Measurements from ENCODE around the gene BCR.

Gene BCR

DNA sequence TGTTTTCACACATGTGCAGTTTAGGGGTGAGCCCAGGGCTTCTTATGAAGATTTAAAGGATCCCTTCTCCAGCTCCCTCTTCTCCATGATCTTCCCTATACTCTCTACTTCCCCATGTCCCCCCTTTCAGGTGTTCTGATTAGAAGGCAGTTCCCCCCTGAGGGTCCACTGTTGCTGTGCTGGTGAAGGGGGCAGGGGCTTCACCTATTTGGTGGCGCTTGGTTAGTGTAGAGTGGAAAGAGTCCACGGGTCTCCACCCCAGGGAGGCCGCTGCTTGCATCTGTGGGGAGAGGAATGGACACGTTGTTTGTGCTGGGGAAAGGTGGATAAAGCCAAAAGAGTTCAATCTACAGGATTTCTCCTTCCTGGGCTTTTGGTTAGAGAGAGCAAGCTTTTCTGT is 49.3 kb downstream of the BCR start:
- Histone ChIP-seq H3K27me3 (ENCODE audit: low read length) (no peaks in the 10 kb centered on the region), H3K9ac (ENCODE audit: low read length) (no peak overlapping the region), H2AFZ (ENCODE audit: low read depth, low read length, severe bottlenecking) (no peak overlapping the region), H3F3A (ENCODE audit: insufficient read depth) (no peaks in the 10 kb centered on the region), H3K4me3 (ENCODE audit: insufficient read depth, low read length, poor library complexity, severe bottlenecking) (no peak overlapping the region), H3K79me2 (ENCODE audit: insufficient read depth, low read length) (no peaks in the 10 kb centered on the region), H3K4me2 (ENCODE audit: low read depth, low read length, poor library complexity, severe bottlenecking) (no peak overlapping the region), H3K36me3 (ENCODE audit: low read length) (no peaks in the 10 kb centered on the region), H3K27ac (ENCODE audit: low read depth, low read length) (no peak overlapping the region), H3K9me3 (ENCODE audit: insufficient read depth, low read length) (no peaks in the 10 kb centered on the region), H4K20me1 (ENCODE audit: low read depth, low read length) (no peaks in the 10 kb centered on the region), H3K9me2 (replicated peaks; ENCODE audit: insufficient read depth, low read length) (no peaks in the 10 kb centered on the region)
- no peak for TF ChIP-seq EZH2phosphoT487 (conservative IDR thresholded peaks at IDR 0.05; ENCODE audit: low read length)
- TF ChIP-seq, protein P1, sequence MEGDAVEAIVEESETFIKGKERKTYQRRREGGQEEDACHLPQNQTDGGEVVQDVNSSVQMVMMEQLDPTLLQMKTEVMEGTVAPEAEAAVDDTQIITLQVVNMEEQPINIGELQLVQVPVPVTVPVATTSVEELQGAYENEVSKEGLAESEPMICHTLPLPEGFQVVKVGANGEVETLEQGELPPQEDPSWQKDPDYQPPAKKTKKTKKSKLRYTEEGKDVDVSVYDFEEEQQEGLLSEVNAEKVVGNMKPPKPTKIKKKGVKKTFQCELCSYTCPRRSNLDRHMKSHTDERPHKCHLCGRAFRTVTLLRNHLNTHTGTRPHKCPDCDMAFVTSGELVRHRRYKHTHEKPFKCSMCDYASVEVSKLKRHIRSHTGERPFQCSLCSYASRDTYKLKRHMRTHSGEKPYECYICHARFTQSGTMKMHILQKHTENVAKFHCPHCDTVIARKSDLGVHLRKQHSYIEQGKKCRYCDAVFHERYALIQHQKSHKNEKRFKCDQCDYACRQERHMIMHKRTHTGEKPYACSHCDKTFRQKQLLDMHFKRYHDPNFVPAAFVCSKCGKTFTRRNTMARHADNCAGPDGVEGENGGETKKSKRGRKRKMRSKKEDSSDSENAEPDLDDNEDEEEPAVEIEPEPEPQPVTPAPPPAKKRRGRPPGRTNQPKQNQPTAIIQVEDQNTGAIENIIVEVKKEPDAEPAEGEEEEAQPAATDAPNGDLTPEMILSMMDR (IDR thresholded peaks at IDR 0.05; ENCODE audit: insufficient read depth, low read length, poor library complexity, severe bottlenecking) = no peak

DNA sequence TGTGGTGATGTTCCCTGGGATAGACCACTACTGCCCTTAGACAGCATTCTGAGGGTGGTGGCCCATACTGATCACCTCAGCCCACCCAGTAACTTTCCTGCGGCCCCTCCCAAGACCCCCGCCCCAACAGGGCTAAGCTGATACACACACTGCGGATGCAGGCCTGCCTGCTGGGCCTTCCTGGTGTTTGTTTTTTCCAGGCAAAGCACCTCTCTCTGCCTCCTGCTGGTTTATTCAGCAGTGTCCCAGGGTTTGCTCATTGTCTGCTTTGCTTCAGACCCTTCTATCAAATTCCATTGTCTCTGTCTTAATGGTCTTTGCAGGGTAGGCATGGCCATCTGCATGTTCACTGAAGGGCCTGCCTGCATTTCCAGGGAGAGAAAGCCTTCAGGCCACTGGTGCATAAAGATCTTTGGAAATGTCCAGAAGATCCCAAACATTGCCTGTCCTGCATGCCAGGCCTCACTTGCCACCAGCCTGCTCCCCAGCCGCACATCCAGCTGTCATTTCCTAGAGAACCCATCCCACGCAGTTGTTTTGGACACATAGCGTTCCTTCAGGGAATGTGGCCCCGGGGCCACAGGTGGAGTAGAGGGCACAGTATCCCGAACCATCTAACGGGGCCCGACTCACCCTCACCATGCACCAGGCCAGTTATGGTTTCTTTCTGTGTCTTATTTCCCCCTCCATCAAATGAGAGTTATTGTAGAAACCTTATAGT is 50.2 kb downstream of the BCR start:
- no peak overlapping the region for H2AFZ ChIP-seq (ENCODE audit: low read depth, low read length, severe bottlenecking)
- H4K20me1 ChIP-seq (ENCODE audit: low read depth, low read length) = no peaks in the 10 kb centered on the region
- no peak overlapping the region for H3K9ac ChIP-seq (ENCODE audit: low read length)
- no peaks in the 10 kb centered on the region for H3K9me3 ChIP-seq (ENCODE audit: insufficient read depth, low read length)
- no peaks in the 10 kb centered on the region for H3K36me3 ChIP-seq (ENCODE audit: low read length)
- no peak overlapping the region for H3K4me3 ChIP-seq (ENCODE audit: insufficient read depth, low read length, poor library complexity, severe bottlenecking)
- no peaks in the 10 kb centered on the region for H3K79me2 ChIP-seq (ENCODE audit: insufficient read depth, low read length)
- no peak overlapping the region for H3K27ac ChIP-seq (ENCODE audit: low read depth, low read length)
- no peaks in the 10 kb centered on the region for H3F3A ChIP-seq (ENCODE audit: insufficient read depth)
- no peak for TF ChIP-seq EZH2phosphoT487 (conservative IDR thresholded peaks at IDR 0.05; ENCODE audit: low read length)
- TF ChIP-seq, protein P1 (IDR thresholded peaks at IDR 0.05; ENCODE audit: insufficient read depth, low read length, poor library complexity, severe bottlenecking) = no peak
- no peaks in the 10 kb centered on the region for H3K9me2 ChIP-seq (replicated peaks; ENCODE audit: insufficient read depth, low read length)
- no peaks in the 10 kb centered on the region for H3K27me3 ChIP-seq (ENCODE audit: low read length)
- H3K4me2 ChIP-seq (ENCODE audit: low read depth, low read length, poor library complexity, severe bottlenecking) = no peak overlapping the region

DNA sequence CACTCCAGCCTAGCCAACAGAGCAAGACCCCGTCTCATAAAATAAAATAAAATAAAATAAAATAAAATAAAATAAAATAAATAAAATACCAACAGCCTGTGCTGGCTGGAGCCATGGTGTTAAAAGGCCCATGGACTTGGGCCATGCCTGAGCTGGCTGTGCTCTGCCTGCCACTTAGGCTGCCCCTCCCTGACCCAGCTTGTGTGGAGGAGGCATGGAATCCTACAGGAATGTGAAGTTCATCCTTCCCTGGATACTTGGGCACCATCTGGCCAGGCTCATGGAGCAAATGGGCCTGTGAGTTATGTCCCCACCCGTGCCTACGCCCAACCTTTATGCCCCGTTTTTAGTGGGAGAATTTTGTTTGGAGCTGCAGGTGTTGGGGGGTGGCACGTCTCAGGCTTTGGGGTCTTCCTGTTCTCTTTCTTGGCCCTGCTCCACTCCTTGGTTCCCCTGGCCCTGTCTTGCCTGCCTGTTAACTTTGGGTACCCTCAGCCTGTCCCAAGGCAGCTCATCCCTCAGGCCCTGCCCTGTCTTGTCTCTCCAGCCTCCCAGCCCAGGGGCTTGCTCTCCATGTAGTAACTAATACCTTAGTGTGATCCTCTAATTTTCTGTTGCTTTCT is 51.3 kb downstream of the BCR start:
- TF ChIP-seq EZH2phosphoT487 (conservative IDR thresholded peaks at IDR 0.05; ENCODE audit: low read length) = no peak
- TF ChIP-seq, protein P1 (IDR thresholded peaks at IDR 0.05; ENCODE audit: insufficient read depth, low read length, poor library complexity, severe bottlenecking) = no peak
- H3K27ac ChIP-seq (ENCODE audit: low read depth, low read length) = no peak overlapping the region
- no peak overlapping the region for H2AFZ ChIP-seq (ENCODE audit: low read depth, low read length, severe bottlenecking)
- H3K79me2 ChIP-seq (ENCODE audit: insufficient read depth, low read length) = no peaks in the 10 kb centered on the region
- H4K20me1 ChIP-seq (ENCODE audit: low read depth, low read length) = no peaks in the 10 kb centered on the region
- H3K9me2 ChIP-seq (replicated peaks; ENCODE audit: insufficient read depth, low read length) = no peaks in the 10 kb centered on the region
- no peak overlapping the region for H3K4me3 ChIP-seq (ENCODE audit: insufficient read depth, low read length, poor library complexity, severe bottlenecking)
- H3F3A ChIP-seq (ENCODE audit: insufficient read depth) = no peaks in the 10 kb centered on the region
- no peaks in the 10 kb centered on the region for H3K27me3 ChIP-seq (ENCODE audit: low read length)
- no peaks in the 10 kb centered on the region for H3K36me3 ChIP-seq (ENCODE audit: low read length)
- H3K9me3 ChIP-seq (ENCODE audit: insufficient read depth, low read length) = no peaks in the 10 kb centered on the region
- H3K9ac ChIP-seq (ENCODE audit: low read length) = no peak overlapping the region
- no peak overlapping the region for H3K4me2 ChIP-seq (ENCODE audit: low read depth, low read length, poor library complexity, severe bottlenecking)
